Measurements from ENCODE around the gene DIS3L2.
"Not testable (repeated sequence)": the region's sequence is repeated elsewhere in the genome, so short reads cannot be mapped to it uniquely, and the experiment has no call there.

Gene DIS3L2

DNA sequence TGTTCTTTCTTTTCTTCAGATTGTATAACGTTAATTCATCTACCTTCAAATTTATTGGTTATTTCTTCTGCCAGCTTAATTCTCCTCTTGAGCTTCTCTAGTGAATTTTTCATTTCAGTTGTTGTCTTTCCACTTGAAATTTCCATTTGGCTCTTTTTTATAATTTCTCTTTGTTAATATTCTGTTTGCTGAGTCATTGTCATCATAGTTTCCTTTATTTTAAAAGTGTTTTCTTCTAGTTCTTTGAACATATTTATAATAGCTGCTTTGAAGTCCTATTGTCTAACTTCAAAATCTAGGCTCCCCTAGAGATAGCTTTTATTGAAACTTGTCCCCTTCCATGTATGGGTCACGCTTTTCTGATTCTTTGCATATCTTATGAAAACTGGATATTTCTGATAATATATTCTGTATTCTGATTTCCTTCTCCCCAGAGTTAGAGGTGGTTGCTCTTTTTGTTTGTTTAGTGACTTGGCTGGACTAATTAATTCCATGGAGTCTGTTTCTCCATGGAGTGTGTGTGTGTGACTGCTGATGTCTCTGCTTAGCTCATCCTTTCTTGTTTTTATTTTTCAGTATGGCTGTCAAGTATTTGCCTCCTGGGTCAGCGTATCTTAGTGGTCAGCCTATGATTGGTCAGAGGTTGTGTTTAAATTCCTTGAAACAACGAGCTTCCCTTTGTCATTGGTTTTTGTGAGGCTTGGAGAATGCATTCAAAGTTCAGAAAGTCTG, 47.6 kb downstream of the DIS3L2 start:
- DNase-seq (ENCODE audit: low spot score), result no peak

- DNase-seq (ENCODE audit: low spot score), result no peak
Observed at GRCh38 chr2:232009639-232010274, 48.2 kb downstream of the DIS3L2 start.

GRCh38 chr2:232013701-232014353, 52.3 kb downstream of the DIS3L2 start:
- DNase-seq (ENCODE audit: low spot score), result no peak

DNA sequence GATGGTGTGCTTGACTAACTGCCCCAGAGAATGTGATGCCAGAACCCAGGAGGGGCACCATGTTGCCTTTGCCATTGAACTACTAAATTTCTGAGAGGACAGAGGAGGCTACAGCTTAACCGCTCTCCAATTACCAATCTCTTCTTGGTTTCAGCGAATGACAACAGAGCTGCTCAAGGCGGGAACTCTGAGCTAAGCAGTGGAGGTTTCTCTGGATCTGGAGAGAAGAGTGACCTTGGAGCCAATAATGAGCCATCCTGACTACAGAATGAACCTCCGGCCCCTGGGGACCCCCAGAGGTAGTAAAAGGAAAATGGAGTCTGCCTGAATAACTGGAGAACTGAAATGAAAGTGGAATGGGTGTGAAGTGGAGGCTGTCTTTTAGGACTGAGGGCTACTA, 53.2 kb downstream of the DIS3L2 start:
- DNase-seq (ENCODE audit: low spot score), result no peak

GRCh38 chr2:232018181-232018580, 56.7 kb downstream of the DIS3L2 start:
- no peak for DNase-seq (ENCODE audit: low spot score)

DNA sequence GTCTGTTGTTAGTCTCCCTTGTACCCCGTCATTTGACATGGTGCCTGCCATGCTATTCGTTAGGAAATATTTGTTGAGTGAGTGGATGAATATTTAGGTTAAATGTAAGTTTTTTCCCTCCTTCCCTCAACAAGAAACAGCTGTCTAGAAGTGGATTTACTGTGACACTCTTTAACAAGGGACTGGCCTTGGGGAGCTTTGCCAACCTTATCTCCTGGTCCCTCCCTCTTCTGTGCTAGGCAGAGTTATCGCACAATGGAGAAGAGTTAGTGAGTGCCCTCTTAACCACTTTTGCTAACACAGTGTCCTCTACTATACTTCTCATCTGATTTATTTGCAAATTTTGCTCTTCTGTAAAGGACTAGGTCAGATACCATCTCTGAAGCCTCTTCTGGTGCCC, 61.2 kb downstream of the DIS3L2 start:
- DNase-seq (ENCODE audit: low spot score), result no peak

DNA sequence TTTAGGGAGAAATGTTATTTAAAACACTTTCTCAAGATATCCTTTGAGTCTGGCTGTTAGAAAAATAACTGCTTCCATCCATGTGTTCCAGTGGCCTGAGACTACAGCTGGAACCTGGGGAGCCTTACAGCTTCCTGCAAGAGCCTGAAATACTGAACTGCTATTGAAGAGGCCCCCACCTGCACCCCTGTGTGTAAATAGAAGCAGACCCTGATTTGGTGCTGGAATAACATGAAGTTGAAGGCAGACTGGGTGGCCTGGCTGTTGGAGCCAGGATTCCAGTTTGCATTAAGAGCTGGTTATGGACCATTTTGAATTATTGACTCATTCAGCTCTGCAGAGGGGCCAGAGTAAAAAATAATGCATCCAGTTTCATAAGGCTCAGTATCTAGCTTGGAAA, 61.9 kb downstream of the DIS3L2 start:
- DNase-seq (ENCODE audit: low spot score), result no peak

DNA sequence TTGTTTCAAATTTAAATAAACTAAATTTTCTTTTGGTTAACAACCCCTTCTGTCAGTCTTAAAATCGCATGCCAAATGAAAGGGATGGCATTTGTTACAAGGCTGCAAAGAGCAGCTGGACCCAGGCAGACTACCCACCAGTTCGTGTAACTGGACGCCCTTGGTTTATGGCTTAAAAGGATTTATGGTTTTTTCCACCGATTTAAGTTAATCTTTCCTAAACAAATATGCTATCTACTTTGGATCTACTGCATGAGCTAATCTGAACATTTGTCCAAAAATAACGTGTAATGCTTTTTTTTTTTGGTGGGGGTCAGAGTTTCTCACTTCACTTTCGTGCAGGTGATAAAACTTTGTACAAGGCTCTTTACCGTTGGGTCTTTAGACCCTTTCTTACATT, 62.9 kb downstream of the DIS3L2 start:
- no peak for DNase-seq (ENCODE audit: low spot score)

DNA sequence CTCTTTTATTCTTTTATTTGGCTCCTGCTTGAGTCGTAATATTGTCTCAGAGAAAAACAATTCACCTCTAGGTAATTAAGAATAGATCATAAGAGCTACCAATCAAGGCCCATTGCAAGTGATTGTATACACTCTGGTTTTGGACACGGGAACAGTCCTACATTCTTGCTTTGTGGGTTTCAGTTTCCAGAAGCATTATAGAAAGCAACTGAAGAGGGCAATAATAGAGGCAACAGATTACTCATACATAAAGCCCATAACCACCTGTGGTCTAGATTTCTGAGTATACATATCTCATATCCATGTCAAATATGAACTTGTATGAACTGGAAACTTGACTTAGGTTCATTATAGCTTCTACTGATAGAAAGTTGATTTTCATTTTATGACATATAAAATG, 65.4 kb downstream of the DIS3L2 start:
- no peak for DNase-seq (ENCODE audit: low spot score)

- DNase-seq (ENCODE audit: low spot score), result no peak
Observed at GRCh38 chr2:232027530-232027929, 66.0 kb downstream of the DIS3L2 start.

DNA sequence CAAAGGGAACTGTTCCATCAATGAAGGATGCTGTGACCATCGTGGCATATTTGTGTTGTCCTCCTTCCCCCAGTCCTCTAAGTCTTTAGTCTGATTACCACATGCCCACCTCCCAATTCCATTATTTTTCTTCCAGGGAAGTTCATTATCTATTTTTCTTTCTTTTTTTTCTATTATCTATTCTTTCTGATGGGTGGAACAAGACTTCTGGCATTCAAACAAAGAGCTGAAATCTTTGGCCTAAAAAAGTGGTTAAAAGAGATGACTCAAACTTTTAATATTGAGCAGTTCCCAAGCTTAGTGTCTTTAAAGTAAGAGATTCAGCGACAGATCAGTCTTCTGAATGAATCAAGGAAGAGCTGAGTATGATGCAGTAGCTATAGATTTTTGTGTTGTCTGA, 66.6 kb downstream of the DIS3L2 start:
- no peak for DNase-seq (ENCODE audit: low spot score)

DNA sequence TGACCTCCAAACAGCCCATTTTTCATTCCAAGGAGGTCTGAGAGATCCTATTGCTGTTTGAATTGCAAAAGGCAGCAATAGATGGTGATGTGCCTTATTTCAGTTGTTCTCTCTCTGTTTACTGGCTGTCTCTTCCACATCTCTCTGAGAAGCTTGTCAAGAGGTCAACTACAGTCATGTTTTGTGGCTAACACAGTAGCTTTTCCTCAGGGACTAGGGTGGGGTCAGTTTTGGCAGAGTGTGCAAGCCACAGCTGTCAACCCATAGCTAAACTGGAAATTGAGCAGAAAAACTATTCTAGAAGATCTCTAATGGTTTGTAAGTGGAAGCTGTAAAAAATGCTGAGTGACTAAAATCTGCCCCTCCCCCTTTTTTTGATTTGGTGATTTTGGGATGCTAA, 67.1 kb downstream of the DIS3L2 start:
- no peak for DNase-seq (ENCODE audit: low spot score)

DNA sequence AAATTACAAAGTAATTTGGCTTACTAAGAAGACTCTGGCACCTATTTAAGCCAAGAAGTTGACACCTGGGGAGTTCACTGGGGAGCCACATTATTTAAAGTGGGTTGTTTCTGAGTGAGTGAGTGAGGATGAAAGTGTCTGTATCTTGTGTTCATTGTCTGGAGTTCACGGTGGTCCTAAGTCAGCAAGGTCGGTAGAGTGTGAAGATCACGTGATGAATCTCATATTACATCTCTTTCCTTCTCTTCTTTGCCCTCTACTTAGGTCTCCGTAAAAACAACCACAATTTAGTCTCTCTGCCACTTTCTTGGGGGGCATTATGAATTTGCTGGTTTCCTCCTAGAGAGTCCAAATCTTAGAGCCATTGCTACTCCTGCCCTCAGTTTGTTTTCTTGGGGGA, 67.8 kb downstream of the DIS3L2 start:
- no peak for DNase-seq (ENCODE audit: low spot score)

GRCh38 chr2:232030229-232030628, 68.7 kb downstream of the DIS3L2 start:
- DNase-seq (ENCODE audit: low spot score), result no peak

- not testable (repeated sequence) for DNase-seq (ENCODE audit: low spot score)
Observed at GRCh38 chr2:232035292-232035691, 73.8 kb downstream of the DIS3L2 start.

DNA sequence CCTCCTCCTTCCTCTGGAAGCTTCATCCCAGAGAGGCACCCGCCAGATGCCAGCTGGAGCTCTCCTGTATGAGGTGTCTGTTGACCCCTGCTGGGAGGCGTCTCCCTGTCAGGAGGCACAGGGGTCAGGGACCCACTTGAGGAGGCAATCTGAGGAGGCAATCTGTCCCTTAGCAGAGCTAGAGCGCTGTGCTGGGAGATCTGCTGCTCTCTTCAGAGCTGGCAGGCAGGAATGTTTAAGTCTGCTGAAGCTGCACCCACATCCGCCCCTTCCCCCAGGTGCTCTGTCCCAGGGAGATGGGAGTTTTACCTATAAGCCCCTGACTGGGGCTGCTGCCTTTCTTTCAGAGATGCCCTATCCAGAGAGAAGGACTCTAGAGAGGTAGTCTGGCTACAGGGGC, 75.4 kb downstream of the DIS3L2 start:
- not testable (repeated sequence) for DNase-seq (ENCODE audit: low spot score)

- DNase-seq (ENCODE audit: low spot score), result no peak
Observed at GRCh38 chr2:232038251-232038880, 76.9 kb downstream of the DIS3L2 start.

GRCh38 chr2:232038881-232039485, 77.5 kb downstream of the DIS3L2 start:
- DNase-seq (ENCODE audit: low spot score), result no peak

GRCh38 chr2:232042911-232043574, 81.5 kb downstream of the DIS3L2 start:
- no peak for DNase-seq (ENCODE audit: low spot score)

- no peak for DNase-seq (ENCODE audit: low spot score)
Observed at GRCh38 chr2:232043966-232044365, 82.5 kb downstream of the DIS3L2 start.

DNA sequence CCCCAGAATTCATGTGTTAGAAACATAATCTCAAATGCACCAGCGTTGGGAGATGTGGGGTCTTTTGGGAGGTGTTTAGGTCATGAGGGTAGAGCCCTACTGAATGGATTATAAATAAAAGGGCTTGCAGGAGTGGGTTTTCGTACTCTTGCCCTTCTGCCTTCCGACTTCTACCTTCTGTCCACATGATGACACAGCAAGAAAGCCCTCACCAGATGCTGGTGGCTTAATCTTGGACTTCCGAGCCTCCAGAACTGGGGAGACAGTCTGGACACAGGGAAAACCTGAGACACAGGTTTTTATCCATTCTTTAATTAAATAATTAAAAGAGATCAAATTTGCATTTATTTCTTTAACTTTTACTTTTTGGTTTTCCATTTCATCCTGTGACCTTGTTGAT, 87.8 kb downstream of the DIS3L2 start:
- DNase-seq (ENCODE audit: low spot score), result no peak

DNA sequence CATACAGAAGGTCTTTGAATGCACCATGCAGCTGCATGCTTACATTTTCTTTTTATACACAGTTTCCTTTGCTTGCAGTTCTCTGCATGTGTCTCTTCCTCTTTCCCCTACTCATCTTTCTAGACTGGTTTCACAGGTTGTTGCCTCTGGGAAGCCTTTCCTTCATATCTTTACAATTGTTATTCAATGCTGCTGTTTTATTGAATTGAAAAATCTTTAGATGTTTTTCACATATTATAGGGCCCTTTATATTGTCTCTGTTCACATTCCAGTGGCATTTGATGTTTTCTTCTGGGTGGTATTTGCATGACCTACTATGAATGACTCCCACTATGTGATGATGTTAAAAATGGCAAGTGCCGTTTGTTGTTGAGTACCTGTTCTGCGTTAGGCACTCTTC, 91.1 kb downstream of the DIS3L2 start:
- no peak for DNase-seq (ENCODE audit: low spot score)
